Measurements from ENCODE around the gene ALDH1A3. TPM values are rescaled to one million over a fixed set of nuclear protein-coding genes. Genes with fewer than 3 reads are reported as not detected.

Gene ALDH1A3
- polyA plus RNA-seq, 1 experiment, result 1.1 TPM

GRCh38 chr15:100918034-100918689 is 38.5 kb downstream of the ALDH1A3 start:
- CTCF ChIA-PET, result interaction anchor here (0.6 to 13.7 kb wide), 42 partner anchors 11 to 348 kb away, joined by 3 to 376 read pairs (median 5); partner anchors contain the start of genes ALDH1A3 and CHSY1
- DNase-seq (ENCODE audit: low read depth), result no peak
- no peaks in the 10 kb centered on the region for H3K27me3 ChIP-seq (ENCODE audit: control insufficient read depth, insufficient read depth, low read length)
- TF ChIP-seq CTCF (IDR thresholded peaks at IDR 0.05; ENCODE audit: insufficient read depth, low read depth, low read length), result peak; percentile 73
- H3K4me3 ChIP-seq (ENCODE audit: low read depth, low read length), result peak overlapping the region; percentile 66
- H3K36me3 ChIP-seq (ENCODE audit: control insufficient read depth, insufficient read depth, low read length), result 0 out of 2 replicates have a peak, but pooled peaks cover 1% of the 10 kb centered on the region
- POLR2A ChIA-PET, result no interaction called here

DNA sequence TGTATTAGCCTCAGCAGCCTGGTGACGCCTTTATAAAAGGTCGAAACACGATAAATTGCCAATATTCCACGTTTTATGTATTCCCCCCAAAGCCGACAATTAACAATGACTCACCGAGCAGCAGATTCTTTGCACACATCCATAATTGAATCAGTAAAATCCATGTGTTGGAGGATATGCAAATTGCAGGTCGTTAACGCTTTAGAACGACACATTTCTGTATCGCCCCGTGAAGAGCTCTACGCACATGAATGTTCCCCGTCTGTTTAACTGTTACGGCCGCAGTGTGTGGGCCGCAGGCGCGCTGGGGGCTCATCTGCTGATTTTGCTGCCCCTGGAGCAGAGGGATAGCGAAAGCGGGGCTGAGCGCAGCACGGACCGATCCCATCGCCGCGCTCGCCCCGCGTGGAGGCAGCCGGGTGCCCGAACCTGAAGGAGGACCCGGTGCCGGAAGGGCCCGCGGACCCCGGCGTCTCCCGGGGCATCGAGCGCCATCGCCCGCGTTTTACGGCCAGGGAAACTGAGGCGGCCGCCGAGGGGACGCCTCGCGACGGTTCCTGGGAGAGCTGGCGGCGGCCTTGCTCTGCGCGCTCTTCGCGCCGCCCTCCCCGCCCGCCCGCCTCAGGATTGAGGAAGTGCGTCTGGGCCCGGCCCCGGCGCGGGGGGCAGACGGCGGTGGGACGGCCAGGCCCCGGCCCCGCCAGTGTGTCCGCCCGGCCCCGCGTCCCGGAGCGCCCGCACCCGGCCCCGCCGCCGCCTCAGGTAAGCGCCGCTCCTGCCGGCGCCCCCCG is 39.3 kb downstream of the ALDH1A3 start, which contains the start of gene LRRK1:
Gene LRRK1 (plus strand): TSS at position 668 of the 791 bp plus-strand sequence. CDS start 5,276 bp downstream, outside the sequence.
- no peaks in the 10 kb centered on the region for H3K27me3 ChIP-seq (ENCODE audit: control insufficient read depth, insufficient read depth, low read length)
- DNase-seq (ENCODE audit: low read depth), result no peak
- 0 out of 2 replicates have a peak, but pooled peaks cover 1% of the 10 kb centered on the region for H3K36me3 ChIP-seq (ENCODE audit: control insufficient read depth, insufficient read depth, low read length)
- ChIA-PET CTCF (interaction anchor here (0.7 to 13.7 kb wide), 28 partner anchors 10 to 348 kb away, joined by 3 to 376 read pairs (median 7); partner anchors contain the start of gene ALDH1A3), POLR2A (no interaction called here)
- TF ChIP-seq CTCF (IDR thresholded peaks at IDR 0.05; ENCODE audit: insufficient read depth, low read depth, low read length), result no peak
- peak within 1 kb of the TSS; percentile 66 for H3K4me3 ChIP-seq (ENCODE audit: low read depth, low read length)

GRCh38 chr15:100919481-100920405 is 40.1 kb downstream of the ALDH1A3 start:
- no peak for TF ChIP-seq CTCF (IDR thresholded peaks at IDR 0.05; ENCODE audit: insufficient read depth, low read depth, low read length)
- H3K36me3 ChIP-seq (ENCODE audit: control insufficient read depth, insufficient read depth, low read length), result peaks cover 4% of the 10 kb centered on the region; the same call in 1 of the 2 replicates
- ChIA-PET POLR2A (no interaction called here), CTCF (interaction anchor here (0.6 to 13.7 kb wide), 8 partner anchors 9 to 248 kb away, joined by 3 to 376 read pairs (median 14); no protein-coding TSS in a partner anchor)
- no peaks in the 10 kb centered on the region for H3K27me3 ChIP-seq (ENCODE audit: control insufficient read depth, insufficient read depth, low read length)
- DNase-seq (ENCODE audit: low read depth), result no peak
- peak overlapping the region; percentile 66 for H3K4me3 ChIP-seq (ENCODE audit: low read depth, low read length)

DNA sequence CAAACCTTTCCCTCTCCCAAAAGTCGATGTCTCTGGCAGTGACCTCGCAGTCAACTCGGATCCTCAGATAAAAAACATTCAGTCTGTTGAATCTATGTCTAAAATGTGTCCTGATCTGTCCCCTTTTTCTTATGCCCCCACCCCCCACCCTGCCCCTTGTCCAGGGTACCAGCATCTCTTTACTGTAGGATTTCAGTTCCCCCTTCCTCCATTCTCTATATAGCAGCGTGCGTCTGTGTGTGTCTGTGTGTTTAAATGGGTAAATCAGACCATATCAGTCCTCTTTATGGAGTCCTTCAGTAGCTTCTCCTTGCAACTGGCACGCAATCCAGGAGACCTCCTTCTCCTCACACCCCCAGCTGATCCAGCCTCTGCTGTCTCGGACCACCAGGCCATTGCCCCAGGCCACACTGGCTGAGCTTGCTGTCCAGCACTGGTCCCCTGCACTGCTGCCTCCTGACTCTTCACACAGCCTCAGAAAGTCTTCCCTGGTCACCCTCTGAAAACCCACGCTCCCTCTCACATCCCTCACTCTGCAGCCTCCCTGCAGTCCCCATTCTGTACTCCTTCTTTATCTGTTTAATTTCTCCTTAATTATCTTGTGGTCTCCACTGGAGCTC is 41.0 kb downstream of the ALDH1A3 start:
- DNase-seq (ENCODE audit: low read depth), result no peak
- POLR2A ChIA-PET, result no interaction called here
- TF ChIP-seq CTCF (IDR thresholded peaks at IDR 0.05; ENCODE audit: insufficient read depth, low read depth, low read length), result no peak
- H3K27me3 ChIP-seq (ENCODE audit: control insufficient read depth, insufficient read depth, low read length), result no peaks in the 10 kb centered on the region
- H3K36me3 ChIP-seq (ENCODE audit: control insufficient read depth, insufficient read depth, low read length), result peaks cover 5% of the 10 kb centered on the region
- no peak overlapping the region; the same call in 1 of the 2 replicates for H3K4me3 ChIP-seq (ENCODE audit: low read depth, low read length)
- CTCF ChIA-PET, result interaction anchor here (0.6 to 13.7 kb wide), 5 partner anchors 13 to 95 kb away, joined by 3 to 376 read pairs (median 3); no protein-coding TSS in a partner anchor

Data from BJ (cell line).